GM12892 (cell line): ENCODE data around the gene PIWIL4.
"Not testable (repeated sequence)": the region's sequence is repeated elsewhere in the genome, so short reads cannot be mapped to it uniquely, and the experiment has no call there.

Experiments used
- DNase-seq: peaks from one replicate; pipeline ENCODE4 v3.0.0; 2011; ENCODE audit not compliant: insufficient read length
- FAIRE-seq: peaks from 2 replicates; lab custom pipeline; 2011; peaks lifted over from hg19 to GRCh38; lab: Jason Lieb, UNC
- POLR2A ChIP-seq: IDR thresholded peaks from 2 replicates; pipeline ENCODE4 v1.6.1; 2011; ENCODE audit warnings: low read depth, low read length, control low read depth
- POLR2AphosphoS5 ChIP-seq: IDR thresholded peaks from 2 replicates; pipeline ENCODE4 v1.6.1; 2011; ENCODE audit warnings: low read depth, low read length, control low read depth
- TAF1 ChIP-seq: IDR thresholded peaks from 2 replicates; pipeline ENCODE4 v1.6.1; 2011; ENCODE audit warnings: low read depth, mild to moderate bottlenecking, control low read depth, low read length, borderline replicate concordance

PIWIL4 gene

DNA sequence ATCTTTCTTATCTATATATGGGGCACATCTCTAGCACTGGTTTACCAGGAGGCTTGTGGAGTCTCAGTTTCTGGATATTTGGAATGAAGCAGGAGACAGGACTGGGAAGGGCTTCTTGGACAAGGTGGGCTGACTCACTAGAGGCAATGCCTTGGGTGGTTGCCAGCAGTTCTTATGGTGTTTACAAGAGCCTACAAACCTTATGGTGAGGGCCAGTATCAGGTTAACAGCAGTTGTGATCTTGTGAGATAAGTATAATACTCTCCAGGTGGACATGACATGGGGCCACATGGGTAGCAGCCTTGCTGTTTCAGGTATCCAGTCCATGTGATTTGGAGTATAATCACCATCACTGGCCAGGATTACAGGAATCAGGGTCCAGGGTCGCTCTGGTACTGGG is 13.2 kb upstream of the PIWIL4 start:
- DNase-seq (no peak), FAIRE-seq (no peak)
- TF ChIP-seq POLR2AphosphoS5 (no peak), TAF1 (no peak)

DNA sequence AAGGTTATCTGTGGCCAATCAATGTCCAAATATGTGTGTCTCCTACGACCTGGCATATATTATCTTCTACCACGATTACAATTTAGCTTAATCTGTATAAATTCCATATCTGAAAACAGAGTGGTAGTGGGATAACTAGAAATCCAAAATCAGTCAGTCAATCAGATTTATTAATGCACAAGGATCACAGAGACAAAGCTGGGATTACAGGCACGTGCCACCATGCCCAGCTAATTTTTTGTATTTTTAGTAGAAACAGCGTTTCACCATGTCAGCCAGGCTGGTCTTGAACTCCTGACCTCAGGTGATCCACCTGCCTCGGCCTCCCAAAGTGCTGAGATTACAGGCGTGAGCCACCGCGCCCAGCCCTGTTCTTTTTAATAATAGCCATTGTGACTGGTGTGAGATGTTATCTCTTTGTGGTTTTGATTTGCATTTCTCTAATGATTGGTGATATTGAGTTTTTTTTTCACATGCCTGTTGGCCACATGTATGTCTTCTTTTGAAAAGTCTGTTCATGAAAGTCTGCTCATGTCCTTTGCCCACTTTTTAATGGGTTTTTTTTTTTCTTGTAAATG is 11.3 kb upstream of the PIWIL4 start:
- not testable (repeated sequence) for FAIRE-seq, DNase-seq

DNA sequence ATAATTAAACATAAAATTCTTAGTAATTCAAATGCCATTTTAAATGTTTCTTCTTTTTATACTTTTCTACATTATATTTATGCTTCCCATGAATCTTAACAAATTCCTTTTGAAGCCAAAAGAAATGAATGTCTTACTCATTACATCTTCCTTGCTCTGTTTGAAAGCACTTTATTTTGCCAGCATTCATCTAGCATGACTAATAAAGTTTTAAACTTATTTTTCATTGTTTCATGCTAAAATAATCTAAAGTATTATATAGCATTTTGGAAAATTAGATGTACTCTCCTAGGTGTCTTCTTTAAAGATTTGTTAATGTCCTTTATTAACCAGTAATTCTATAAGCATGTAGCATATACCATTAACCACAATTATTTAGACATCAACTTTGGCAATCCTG is 9.7 kb upstream of the PIWIL4 start:
- no peak for TF ChIP-seq TAF1
- TF ChIP-seq POLR2A: no peak
- no peak for TF ChIP-seq POLR2AphosphoS5
- DNase-seq: no peak
- FAIRE-seq: no peak

DNA sequence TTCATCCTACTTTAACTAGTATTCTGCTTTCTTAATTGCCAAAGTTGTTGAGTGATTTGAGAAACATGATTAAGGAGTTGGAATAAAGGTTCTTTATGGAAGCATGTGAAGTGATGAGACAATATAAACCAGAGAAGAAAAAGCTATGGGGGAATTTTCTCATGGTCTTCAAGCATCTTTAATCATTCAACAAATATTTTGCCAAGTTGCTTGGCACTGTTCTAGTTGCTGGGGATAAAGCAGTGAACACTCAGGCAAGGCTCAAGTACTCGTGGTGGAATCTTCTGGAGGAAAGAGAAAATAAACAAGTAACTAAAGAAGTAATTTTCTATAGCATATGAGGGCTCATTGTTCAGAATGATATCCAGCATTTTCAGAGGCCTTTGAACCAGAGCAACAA is 9.2 kb upstream of the PIWIL4 start:
- DNase-seq (no peak), FAIRE-seq (no peak)
- no peak for TF ChIP-seq POLR2AphosphoS5
- TF ChIP-seq POLR2A: no peak
- no peak for TF ChIP-seq TAF1

DNA sequence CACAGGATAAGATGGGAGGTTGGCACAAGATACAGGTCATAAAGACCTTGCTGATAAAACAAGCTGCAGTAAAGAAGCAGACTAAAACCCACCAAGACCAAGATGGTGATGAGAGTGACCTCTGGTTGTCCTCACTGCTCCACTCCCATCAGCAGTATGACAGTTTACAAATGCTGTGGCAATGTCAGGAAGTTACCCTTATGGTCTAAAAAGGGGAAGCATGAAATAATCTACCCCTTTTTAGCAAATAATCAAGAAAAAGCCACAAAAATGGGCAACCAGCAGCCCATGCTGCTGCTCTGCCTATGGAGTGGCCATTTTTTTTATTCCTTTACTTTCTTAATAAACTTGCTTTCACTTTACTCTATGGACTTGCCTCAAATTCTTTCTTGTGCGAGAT is 8.7 kb upstream of the PIWIL4 start:
- TF ChIP-seq TAF1: no peak
- no peak for TF ChIP-seq POLR2A
- no peak for TF ChIP-seq POLR2AphosphoS5
- DNase-seq (no peak), FAIRE-seq (peak; percentile 27)

DNA sequence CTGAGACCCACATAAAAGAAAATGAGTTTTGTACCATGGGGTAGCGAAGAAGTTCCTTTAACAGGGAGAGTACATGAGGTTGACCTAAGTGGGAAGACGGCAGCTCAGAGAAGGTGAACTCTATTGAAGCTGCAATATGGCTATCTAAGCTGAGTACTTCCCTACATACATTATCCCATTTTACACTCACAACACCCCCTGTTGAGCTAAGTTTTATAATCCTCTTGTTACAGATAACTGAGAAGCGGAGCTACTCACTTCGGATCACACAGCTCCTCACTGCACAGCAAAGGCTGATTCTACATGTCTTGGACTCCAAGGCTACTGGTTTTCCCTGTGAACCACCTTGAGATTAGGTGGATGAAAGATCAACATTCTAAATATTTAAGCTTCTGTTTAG is 8.2 kb upstream of the PIWIL4 start:
- FAIRE-seq (no peak), DNase-seq (no peak)
- TF ChIP-seq POLR2AphosphoS5: no peak
- TF ChIP-seq POLR2A: no peak
- no peak for TF ChIP-seq TAF1

DNA sequence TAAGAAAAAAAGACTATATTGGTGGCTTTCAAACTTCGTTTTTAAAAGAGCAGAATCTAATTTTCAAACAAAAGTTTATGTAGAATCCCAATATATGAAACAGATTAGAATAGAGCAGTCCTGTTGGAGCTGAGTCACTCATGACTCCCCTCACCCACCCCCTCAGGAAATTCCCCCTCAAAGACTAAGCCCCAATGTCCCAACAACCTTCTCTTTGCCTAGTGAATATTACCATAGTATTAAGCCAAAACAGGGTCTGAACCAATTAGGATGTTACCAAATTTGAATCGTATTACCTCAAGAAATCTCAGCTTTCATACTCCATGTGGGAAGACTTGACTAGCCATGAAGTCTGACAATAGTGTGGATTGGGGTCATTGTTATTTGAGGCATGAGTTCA is 7.8 kb upstream of the PIWIL4 start:
- no peak for TF ChIP-seq POLR2AphosphoS5
- FAIRE-seq: no peak
- DNase-seq: no peak

DNA sequence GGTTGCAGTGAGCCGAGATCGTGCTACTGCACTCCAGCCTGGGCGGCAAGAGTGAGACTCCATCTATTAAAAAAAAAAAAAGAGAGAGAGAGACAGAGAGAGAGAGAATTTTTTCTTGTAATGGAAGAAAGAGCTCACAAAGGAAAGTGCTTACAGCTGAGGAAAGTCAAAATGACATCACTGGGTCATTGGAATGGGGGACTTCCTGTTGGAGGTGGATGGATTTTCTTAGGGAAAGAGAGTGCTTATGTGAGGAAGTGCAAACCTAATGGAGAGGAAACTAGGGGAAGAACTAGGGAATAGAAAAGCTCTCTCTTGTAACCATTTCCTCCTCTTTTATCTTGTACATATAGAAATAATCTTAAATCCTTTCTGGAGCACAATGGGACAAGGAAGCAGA is 6.3 kb upstream of the PIWIL4 start:
- DNase-seq (no peak), FAIRE-seq (no peak)
- TF ChIP-seq POLR2A (no peak), TAF1 (no peak), POLR2AphosphoS5 (no peak)

DNA sequence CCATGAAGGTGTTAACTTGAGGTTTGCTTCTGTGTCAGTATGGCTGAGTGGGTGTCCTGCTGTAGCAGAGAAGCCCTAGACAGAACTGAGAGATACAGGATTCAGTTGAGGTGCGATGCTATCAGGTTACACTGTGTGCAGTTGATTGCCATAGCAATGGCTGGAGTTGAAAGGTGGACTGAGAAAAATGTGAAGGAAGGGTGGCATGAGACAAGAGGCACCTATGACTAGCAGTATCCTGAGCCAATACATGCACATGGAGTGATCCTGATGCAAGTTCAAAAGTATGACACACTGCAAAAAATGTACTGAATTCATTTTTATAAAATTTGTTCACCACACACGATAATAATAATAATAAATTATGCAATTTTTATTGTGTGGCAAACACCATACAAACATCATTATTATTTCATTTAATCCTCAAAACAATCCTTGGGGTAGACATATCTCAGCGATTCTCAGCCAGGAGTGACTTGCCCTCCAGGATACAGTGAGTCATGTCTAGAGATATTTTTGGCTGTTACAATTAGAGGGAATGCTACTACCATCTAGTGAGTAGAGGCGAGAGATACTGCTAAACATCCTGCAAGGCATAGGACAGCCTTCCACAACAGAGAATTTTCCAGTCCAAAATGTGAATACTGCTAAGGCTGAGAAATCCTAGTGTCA is 3.9 kb upstream of the PIWIL4 start:
- TF ChIP-seq POLR2AphosphoS5 (no peak), TAF1 (no peak), POLR2A (no peak)
- FAIRE-seq (no peak), DNase-seq (no peak)

DNA sequence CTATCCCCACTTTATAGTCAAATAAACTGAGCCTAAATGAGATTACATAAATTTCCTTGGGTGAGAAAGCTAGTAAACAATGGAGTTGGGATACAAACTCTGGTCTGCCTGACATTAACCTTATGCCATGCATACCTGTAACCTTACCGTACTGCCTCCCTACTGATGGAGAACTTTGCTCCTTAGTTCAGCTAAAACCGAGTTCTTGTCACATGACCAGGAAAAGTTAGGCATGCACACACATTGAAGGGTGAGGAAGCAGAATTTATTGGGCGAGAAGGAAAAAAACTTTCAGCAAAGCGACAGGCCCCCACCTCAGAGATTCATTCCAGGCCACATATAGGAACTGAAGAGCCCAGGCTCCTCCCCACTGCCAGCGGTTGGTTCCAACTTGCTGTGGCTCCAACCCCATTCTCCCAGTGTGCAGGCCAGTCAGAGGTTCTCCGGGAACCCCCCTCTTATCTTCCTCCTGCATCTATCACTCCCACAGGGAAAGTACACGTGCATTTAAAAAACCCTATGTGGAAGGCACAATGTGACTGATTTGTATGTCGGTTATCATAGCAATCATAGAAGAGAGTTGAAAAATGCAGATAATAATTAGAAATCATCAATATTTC is 3.2 kb upstream of the PIWIL4 start:
- DNase-seq: no peak
- peak; percentile 46 for FAIRE-seq
- TF ChIP-seq POLR2A (no peak), POLR2AphosphoS5 (no peak), TAF1 (no peak)

DNA sequence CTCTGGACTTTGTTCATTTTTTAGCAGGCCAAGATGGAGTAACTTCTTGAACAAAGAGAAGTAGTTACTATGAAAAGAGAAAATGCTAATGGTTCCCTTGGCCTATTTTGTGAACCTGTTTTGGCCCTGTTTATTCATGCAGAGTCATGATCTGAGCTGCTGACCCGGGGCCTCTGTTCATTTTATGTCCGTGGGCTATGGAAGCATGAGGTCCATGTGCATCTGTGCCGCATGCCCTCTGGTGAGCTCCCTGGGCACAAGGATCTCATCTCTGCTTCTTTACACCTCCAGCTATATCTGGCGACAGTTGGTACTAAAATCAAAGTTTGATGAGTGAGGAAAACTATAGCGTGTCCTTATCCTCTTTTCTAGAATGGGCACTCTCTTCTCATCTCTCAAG is 1.0 kb downstream of the PIWIL4 start:
- TF ChIP-seq TAF1: no peak
- TF ChIP-seq POLR2AphosphoS5: no peak
- no peak for TF ChIP-seq POLR2A
- DNase-seq (no peak), FAIRE-seq (no peak)

DNA sequence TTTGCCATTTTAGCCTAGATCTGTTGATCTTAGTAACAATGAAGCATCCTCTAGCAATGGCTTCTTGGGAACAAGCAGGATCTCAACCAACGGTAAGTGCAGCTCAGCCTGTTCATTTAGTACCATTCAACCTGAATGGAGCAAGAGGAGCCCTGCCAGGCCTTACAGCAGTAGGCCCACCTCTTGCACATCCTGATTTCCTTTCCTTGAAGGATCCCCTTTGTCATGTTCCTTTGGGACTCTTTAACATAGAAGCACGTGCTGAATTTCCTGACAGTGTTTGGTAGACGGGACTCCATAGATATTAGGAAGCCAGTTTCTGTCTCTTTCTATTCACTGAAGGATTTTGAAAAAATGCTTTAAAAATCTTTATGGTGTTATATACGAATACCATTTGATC is 1.5 kb downstream of the PIWIL4 start:
- TF ChIP-seq POLR2A: no peak
- no peak for TF ChIP-seq POLR2AphosphoS5
- TF ChIP-seq TAF1: no peak
- DNase-seq: no peak
- no peak for FAIRE-seq

DNA sequence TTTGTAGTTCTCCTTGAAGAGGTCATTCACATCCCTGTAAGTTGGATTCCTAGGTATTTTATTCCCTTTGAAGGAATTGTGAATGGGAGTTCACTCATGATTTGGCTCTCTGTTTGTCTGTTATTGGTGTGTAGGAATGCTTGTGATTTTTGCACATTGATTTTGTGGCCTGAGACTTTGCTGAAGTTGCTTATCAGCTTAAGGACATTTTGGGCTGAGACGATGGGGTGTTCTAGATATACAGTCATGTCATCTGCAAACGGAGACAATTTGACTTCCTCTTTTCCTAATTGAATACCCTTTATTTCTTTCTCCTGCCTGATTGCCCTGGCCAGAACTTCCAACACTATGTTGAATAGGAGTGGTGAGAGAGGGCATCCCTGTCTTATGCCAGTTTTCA is 5.8 kb downstream of the PIWIL4 start:
- not testable (repeated sequence) for FAIRE-seq, DNase-seq
